Heart right ventricle (tissue), 16 donors: ENCODE data around the gene KLRG1. TPM values are rescaled to one million over a fixed set of nuclear protein-coding genes. Genes with fewer than 3 reads are reported as not detected.

ENCODE experiments used
- ATAC-seq, 8 donors: fragments of 200-7000 bp; cut with Tn5 transposase; one replicate each; pipeline ENCODE4 v1.9.1; 2020; ENCODE audit warnings: mild to moderate bottlenecking in 8 of 8, moderate library complexity in 8 of 8, moderate number of reproducible peaks in 1 of 8
- DNase-seq, 2 donors: peaks; one replicate each; pipeline ENCODE4 v3.0.0-alpha.2; 2020
- H3K27ac ChIP-seq, 10 donors: fragments of 200-600 bp; sonication (generic) in 2 of 10; one replicate each; pipeline versions ENCODE4 v1.5.0 to v1.8.0; 2020 to 2022; ENCODE audit warnings: mild to moderate bottlenecking in 3 of 10
- H3K27me3 ChIP-seq, 7 donors: fragments of 200-600 bp; one replicate each; pipeline ENCODE4 v1.8.0; 2021 to 2022; ENCODE audit warnings: mild to moderate bottlenecking in 2 of 7
- H3K36me3 ChIP-seq, 9 donors: fragments of 200-600 bp; sonication (generic) in 1 of 9; one replicate each; pipeline versions ENCODE4 v1.5.0 to v1.8.0; 2020 to 2022; ENCODE audit warnings: mild to moderate bottlenecking in 2 of 9
- H3K4me1 ChIP-seq, 9 donors: fragments of 200-600 bp; sonication (generic) in 1 of 9; one replicate each; pipeline versions ENCODE4 v1.5.0 to v1.8.0; 2020 to 2022; ENCODE audit warnings: mild to moderate bottlenecking in 4 of 9
- H3K4me3 ChIP-seq, 10 donors: fragments of 200-600 bp; sonication (generic) in 2 of 10; one replicate each; pipeline versions ENCODE4 v1.5.0 to v1.8.0; 2020 to 2022; ENCODE audit warnings: mild to moderate bottlenecking in 7 of 10, moderate library complexity in 2 of 10
- H3K9me3 ChIP-seq, 11 donors: fragments of 200-600 bp in 10 of 11; sonication (generic) in 2 of 11; one replicate each; pipeline versions ENCODE4 v1.5.0 to v1.8.0; 2013 to 2022; ENCODE audit warnings: mild to moderate bottlenecking in 2 of 11, control low read depth in 1 of 11, moderate library complexity in 1 of 11
- WGBS, 2 donors: extraction: QIAGEN DNeasy Blood & Tissue Kit; methylation state at CpG; one replicate each; pipeline ENCODE4 v1.1.7; 2013; ENCODE audit warnings: inconsistent platforms in 1 of 2; 5-methylcytosine and 5-hydroxymethylcytosine counted together
- intact Hi-C, 10 donors: fragments of 100-400 bp; cut with DNase I; formaldehyde crosslinking; loops; one replicate each; pipeline versions ENCODE4 v1.11.1 to v1.14.2; 2022
- polyA plus RNA-seq, 2 donors: library from polyadenylated mRNA; stranded (reverse); fragments of 200-250 nt; gene quantifications; one replicate each; pipeline ENCODE4 v1.2.3, GENCODE V29; 2013
- total RNA-seq, 10 donors: library from RNA; stranded (reverse); fragmentation: NEBNext Ultra II Directional in 3 of 10; extraction: Animal tissue kit (Norgen Biotek cat#: 25700) in 3 of 10; gene quantifications; one replicate each; pipeline versions ENCODE4 v1.2.1 to v1.2.4, GENCODE V29; 2021 to 2023
- TF ChIP-seq, protein P1 (sequence below), 9 donors: fragments of 200-600 bp; sonication (generic) in 2 of 9; IDR thresholded peaks; one replicate each; pipeline versions ENCODE4 v1.5.0 to v1.8.0; 2021 to 2022; ENCODE audit warnings: antibody characterized with exemption in 9 of 9, mild to moderate bottlenecking in 5 of 9, moderate library complexity in 1 of 9
- donor health status: Arrhythmogenic right ventricular cardiomyopathy.
- donor health status: ischemic (EF 13 %, LVEDD 7.1; RV severe dilation, severe dysfunction).
- donor health status: healthy with polysubstance abuse.
- donor health status: DM: no; HTN: yes; CAD: no.
- donor health status: DM: no; HTN: no; CAD: no.
- donor health status: ischemic (EF 25% LVEDD 6.9; RV normal size, moderate dysfunction).
- donor health status: ischemic (EF 25% LVEDD 5.7; RV mildly dilated, moderate dysfunction).
- donor health status: healthy.
- donor health status: DM: yes; HTN: yes; CAD: no.
- donor health status: Ischemic cardiomyopathy.
- donor health status: ischemic (EF 35%, LVEDD 5.7; RV mildly dilated, moderate dysfunction).
- donor health status: nonischemic (EF 11% LVEDD 7.7; RV severe dilation, severe dysfunction).
- donor health status: DM: yes; HTN: yes; CAD: no.
- donor health status: PGD.
- donor health status: ischemic (EF 29% LVEDD 5.4; RV normal size, mild dysfunction).
- donor health status: nonischemic (EF 23%, LVEDD 6.1; RV moderate dilation, normal function).

The KLRG1 gene
- total and polyA plus RNA-seq, 12 donors = 1.7 to 9.2 (median 3.9) TPM

DNA sequence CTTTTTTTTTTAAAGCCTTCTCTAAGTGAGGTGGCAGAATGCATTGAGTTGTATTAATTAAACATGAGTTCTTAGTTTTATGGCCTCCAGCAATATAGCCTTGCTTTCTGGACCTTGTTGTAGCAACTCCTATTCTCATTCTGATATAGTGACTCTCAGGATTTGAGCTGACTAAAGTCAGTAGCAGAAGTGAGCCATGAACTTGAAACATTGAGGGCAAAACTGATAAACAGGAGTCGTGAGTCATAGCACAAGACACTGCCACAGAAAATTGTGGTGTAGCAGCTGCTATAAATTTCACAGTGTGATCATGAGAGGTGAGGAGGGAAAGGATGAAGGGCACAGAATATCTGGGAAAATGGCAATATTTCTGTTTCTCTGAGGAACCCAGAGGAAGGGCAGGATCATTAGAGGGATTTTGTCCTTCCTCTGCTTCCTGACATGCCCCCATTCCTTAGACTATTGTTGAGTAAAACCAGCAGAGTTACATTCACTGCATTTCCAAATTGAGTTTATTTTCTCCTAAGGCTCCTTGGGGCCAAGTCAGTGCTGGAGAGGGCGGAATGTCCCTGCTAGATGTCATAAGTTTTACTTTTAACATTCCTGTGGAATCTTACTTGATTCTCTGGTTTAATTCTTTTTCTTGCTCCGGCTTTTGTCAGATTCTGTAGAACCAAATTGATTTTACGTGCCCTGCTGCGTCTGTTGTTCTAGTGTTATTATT, 7.5 kb downstream of the KLRG1 start:
- Histone ChIP-seq H3K9me3 (no peaks in the 10 kb centered on the region), H3K27me3 (no peaks in the 10 kb centered on the region), H3K36me3 (no peaks in the 10 kb centered on the region), H3K4me3 (no peak overlapping the region), H3K4me1 (peaks cover 0 to 19% (median 8%) of the 10 kb centered on the region in 9 donors), H3K27ac (peak overlapping the region in 1 of 10 donors; percentile 11)
- DNase-seq (no peak), ATAC-seq (peak in 2 of 8 donors; percentile 51 to 65)
- 80 to 83% methylated on average over 5 of the region's 5 CpGs for WGBS, 2 donors
- intact Hi-C loops = no loop called here
- TF ChIP-seq, protein P1, sequence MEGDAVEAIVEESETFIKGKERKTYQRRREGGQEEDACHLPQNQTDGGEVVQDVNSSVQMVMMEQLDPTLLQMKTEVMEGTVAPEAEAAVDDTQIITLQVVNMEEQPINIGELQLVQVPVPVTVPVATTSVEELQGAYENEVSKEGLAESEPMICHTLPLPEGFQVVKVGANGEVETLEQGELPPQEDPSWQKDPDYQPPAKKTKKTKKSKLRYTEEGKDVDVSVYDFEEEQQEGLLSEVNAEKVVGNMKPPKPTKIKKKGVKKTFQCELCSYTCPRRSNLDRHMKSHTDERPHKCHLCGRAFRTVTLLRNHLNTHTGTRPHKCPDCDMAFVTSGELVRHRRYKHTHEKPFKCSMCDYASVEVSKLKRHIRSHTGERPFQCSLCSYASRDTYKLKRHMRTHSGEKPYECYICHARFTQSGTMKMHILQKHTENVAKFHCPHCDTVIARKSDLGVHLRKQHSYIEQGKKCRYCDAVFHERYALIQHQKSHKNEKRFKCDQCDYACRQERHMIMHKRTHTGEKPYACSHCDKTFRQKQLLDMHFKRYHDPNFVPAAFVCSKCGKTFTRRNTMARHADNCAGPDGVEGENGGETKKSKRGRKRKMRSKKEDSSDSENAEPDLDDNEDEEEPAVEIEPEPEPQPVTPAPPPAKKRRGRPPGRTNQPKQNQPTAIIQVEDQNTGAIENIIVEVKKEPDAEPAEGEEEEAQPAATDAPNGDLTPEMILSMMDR (IDR thresholded peaks at IDR 0.05) = no peak

DNA sequence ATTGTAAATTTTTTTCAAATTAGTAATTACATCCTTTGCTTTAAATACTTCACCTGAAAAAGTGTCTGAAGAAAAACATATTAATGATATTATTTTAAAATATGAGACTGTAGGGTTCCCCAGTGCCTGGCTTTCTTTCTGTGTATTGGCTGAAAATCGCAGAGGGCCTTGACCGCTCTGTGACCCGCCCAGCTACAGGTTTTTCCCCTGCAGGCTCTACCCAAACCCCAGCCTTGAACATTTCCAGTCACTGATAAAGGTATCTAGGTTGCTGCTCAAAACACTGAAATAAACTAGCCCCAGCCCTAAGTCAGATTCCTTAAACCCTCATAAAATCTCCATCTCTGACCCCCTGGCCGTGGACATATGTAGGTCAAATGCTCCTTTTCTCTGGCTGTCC, 11.9 kb downstream of the KLRG1 start:
- Histone ChIP-seq H3K4me1 (peaks cover 0 to 11% (median 0%) of the 10 kb centered on the region in 9 donors), H3K27me3 (no peaks in the 10 kb centered on the region), H3K4me3 (no peak overlapping the region), H3K27ac (no peak overlapping the region), H3K36me3 (no peaks in the 10 kb centered on the region), H3K9me3 (no peaks in the 10 kb centered on the region)
- ATAC-seq = no peak
- WGBS, 2 donors = 87 to 90% methylated on average over 4 of the region's 4 CpGs
- intact Hi-C loops = no loop called here
- TF ChIP-seq, protein P1 (IDR thresholded peaks at IDR 0.05) = no peak
- no peak for DNase-seq

DNA sequence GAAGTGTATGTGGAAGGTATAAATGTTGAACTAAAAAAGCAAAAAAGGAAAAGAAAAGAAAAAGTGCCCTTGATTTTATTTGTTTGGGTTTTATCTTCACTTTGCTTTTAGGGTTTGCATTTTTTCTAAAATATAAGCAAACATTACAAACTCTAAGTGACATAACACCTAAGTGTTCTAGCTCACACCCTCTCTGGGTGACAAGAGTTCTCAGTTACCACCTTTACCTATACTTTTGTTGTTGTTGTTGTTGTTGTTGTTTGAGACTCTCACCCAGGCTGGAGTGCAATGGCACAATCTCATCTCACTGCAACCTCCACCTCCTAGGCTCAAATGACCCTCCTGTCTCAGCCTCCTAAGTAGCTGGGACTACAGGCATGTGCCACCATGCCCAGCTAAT, 13.0 kb downstream of the KLRG1 start:
- H3K36me3 ChIP-seq = no peaks in the 10 kb centered on the region
- peaks cover 0 to under 1% (median 0%) of the 10 kb centered on the region in 9 donors for H3K4me1 ChIP-seq
- H3K4me3 ChIP-seq = no peak overlapping the region
- DNase-seq = no peak
- intact Hi-C loops = no loop called here
- H3K27ac ChIP-seq = no peak overlapping the region
- H3K9me3 ChIP-seq = no peaks in the 10 kb centered on the region
- H3K27me3 ChIP-seq = no peaks in the 10 kb centered on the region
- TF ChIP-seq, protein P1 (IDR thresholded peaks at IDR 0.05) = no peak
- no peak for ATAC-seq

DNA sequence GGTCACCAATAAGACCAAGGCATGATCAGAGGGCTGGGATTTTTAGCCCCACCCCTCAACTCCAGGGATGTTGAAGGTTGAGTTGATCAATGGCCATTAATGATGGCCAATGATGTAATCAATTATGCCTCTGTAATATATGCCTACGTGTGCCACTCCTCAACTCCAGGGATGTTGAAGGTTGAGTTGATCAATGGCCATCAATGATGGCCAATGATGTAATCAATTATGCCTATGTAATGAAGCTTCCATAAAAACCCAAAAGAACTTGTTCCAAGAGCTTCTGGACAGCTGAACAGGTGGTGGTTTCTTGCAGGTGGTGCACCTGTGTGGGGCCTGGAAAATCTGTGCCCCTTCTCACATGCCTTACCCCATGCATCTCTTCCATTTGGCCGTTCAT, 33.2 kb downstream of the KLRG1 start:
- Histone ChIP-seq H3K4me1 (peaks cover 0 to 26% (median 0%) of the 10 kb centered on the region in 9 donors), H3K36me3 (no peaks in the 10 kb centered on the region)
- no peak for ATAC-seq

More for the DNA sequence above, 33.2 kb downstream of the KLRG1 start:
- TF ChIP-seq, protein P1 (IDR thresholded peaks at IDR 0.05) = no peak
- Histone ChIP-seq H3K27me3 (no peaks in the 10 kb centered on the region), H3K27ac (no peak overlapping the region), H3K9me3 (peaks cover 0 to 17% (median 9%) of the 10 kb centered on the region in 11 donors), H3K4me3 (no peak overlapping the region)
- DNase-seq = no peak
- intact Hi-C loops = no loop called here
- WGBS, 2 donors = 85 to 89% methylated on average over 2 of the region's 2 CpGs
